SU-DHL-6 (cell line): ENCODE measurements around the gene ACBD6.
A peak's percentile ranks its signal among the peaks of the same experiment; 100 is the strongest.

ENCODE experiments used
- H2AFZ ChIP-seq: fragments of 200-600 bp; sonication (generic); 2 replicates; pipeline ENCODE4 v1.6.1; 2014; ENCODE audit warnings: low read depth, mild to moderate bottlenecking, moderate library complexity, mixed read lengths, antibody characterized with exemption, low read length; ENCODE audit not compliant: severe bottlenecking
- H3F3A ChIP-seq: fragments of 200-600 bp; shearing (Covaris generic); 2 replicates; pipeline ENCODE4 v1.6.0; 2016; ENCODE audit warnings: antibody characterized with exemption, mild to moderate bottlenecking; ENCODE audit not compliant: insufficient read depth
- H3K27ac ChIP-seq: fragments of 200-600 bp; sonication (generic); 2 replicates; pipeline ENCODE4 v1.5.1; 2016; ENCODE audit warnings: low read depth, mild to moderate bottlenecking, low read length, moderate library complexity, mixed read lengths
- H3K27me3 ChIP-seq: fragments of 200-600 bp; sonication (generic), shearing (Covaris generic); 2 replicates; pipeline ENCODE4 v1.6.0; 2014; ENCODE audit warnings: mild to moderate bottlenecking, low read length
- H3K36me3 ChIP-seq: fragments of 200-600 bp; sonication (generic); 2 replicates; pipeline ENCODE4 v1.6.1; 2014; ENCODE audit warnings: mild to moderate bottlenecking, low read length, mixed read lengths
- H3K4me2 ChIP-seq: fragments of 300-600, 200-600 bp; shearing (Covaris generic), sonication (generic); 2 replicates; pipeline ENCODE4 v1.6.0; 2014; ENCODE audit warnings: low read length, low read depth, mild to moderate bottlenecking; ENCODE audit not compliant: poor library complexity, severe bottlenecking
- H3K4me3 ChIP-seq: fragments of 200-600 bp; sonication (generic); 2 replicates; pipeline ENCODE4 v1.5.1; 2014; ENCODE audit warnings: antibody characterized with exemption, low read length, mild to moderate bottlenecking, mixed read lengths; ENCODE audit not compliant: insufficient read depth, poor library complexity, severe bottlenecking
- H3K79me2 ChIP-seq: fragments of 200-600 bp; sonication (generic); 2 replicates; pipeline ENCODE4 v1.6.1; 2014; ENCODE audit warnings: mild to moderate bottlenecking, low read length, moderate library complexity; ENCODE audit not compliant: insufficient read depth
- H3K9ac ChIP-seq: fragments of 200-600 bp; sonication (generic); 2 replicates; pipeline ENCODE4 v1.7.0; 2014; ENCODE audit warnings: mild to moderate bottlenecking, low read length
- H3K9me2 ChIP-seq: fragments of 200-600 bp; sonication (generic); replicated peaks from 2 replicates; pipeline ENCODE4 v1.6.1; 2014; ENCODE audit warnings: low read length; ENCODE audit not compliant: insufficient read depth
- H3K9me3 ChIP-seq: fragments of 200-600 bp; sonication (generic); 2 replicates; pipeline ENCODE4 v1.6.1; 2014; ENCODE audit warnings: low read length, mixed read lengths; ENCODE audit not compliant: insufficient read depth
- H4K20me1 ChIP-seq: fragments of 200-600 bp; sonication (generic); 2 replicates; pipeline ENCODE4 v1.6.1; 2014; ENCODE audit warnings: low read depth, mild to moderate bottlenecking, antibody characterized with exemption, low read length, moderate library complexity, mixed read lengths
- EZH2phosphoT487 ChIP-seq: fragments of 200-600 bp; sonication (generic), shearing (Covaris generic); conservative IDR thresholded peaks from 2 replicates; pipeline ENCODE4 v1.6.1; 2018; ENCODE audit warnings: mild to moderate bottlenecking, antibody characterized with exemption, low read length, moderate library complexity, mixed read lengths
- TF ChIP-seq, protein P1 (sequence below): fragments of 200-600 bp; sonication (generic); IDR thresholded peaks from one replicate; pipeline ENCODE4 v1.5.1; 2017; ENCODE audit warnings: antibody characterized with exemption, mild to moderate bottlenecking, low read length, moderate library complexity; ENCODE audit not compliant: insufficient read depth, poor library complexity, severe bottlenecking

ACBD6 gene

DNA sequence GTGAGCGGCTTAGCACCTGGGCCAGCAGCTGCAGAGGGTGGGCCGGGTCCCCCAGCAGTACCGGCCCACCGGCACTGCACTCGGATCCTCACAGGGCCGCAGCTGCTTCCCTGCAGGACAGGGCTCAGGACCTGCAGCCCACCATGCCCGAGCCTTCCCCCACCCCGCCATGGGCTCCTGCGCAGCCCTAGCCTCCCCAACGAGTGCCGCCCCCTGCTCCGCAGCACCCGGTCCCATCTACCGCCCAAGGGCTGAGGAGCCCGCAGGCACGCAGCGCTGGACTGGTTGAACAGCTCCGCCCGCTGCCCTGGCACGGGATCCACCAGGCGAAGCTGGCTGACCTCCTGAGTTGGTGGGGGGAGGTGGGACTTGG is 6.3 kb upstream of the ACBD6 start:
- no peak overlapping the region for H3K9ac ChIP-seq
- no peaks in the 10 kb centered on the region for H3K79me2 ChIP-seq
- TF ChIP-seq, protein P1, sequence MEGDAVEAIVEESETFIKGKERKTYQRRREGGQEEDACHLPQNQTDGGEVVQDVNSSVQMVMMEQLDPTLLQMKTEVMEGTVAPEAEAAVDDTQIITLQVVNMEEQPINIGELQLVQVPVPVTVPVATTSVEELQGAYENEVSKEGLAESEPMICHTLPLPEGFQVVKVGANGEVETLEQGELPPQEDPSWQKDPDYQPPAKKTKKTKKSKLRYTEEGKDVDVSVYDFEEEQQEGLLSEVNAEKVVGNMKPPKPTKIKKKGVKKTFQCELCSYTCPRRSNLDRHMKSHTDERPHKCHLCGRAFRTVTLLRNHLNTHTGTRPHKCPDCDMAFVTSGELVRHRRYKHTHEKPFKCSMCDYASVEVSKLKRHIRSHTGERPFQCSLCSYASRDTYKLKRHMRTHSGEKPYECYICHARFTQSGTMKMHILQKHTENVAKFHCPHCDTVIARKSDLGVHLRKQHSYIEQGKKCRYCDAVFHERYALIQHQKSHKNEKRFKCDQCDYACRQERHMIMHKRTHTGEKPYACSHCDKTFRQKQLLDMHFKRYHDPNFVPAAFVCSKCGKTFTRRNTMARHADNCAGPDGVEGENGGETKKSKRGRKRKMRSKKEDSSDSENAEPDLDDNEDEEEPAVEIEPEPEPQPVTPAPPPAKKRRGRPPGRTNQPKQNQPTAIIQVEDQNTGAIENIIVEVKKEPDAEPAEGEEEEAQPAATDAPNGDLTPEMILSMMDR: no peak
- no peak for TF ChIP-seq EZH2phosphoT487
- no peaks in the 10 kb centered on the region for H3K9me2 ChIP-seq
- peaks cover 4% of the 10 kb centered on the region; the same call in 1 of the 2 replicates for H3F3A ChIP-seq
- no peak overlapping the region for H3K27ac ChIP-seq
- no peaks in the 10 kb centered on the region for H3K27me3 ChIP-seq
- H3K4me2 ChIP-seq: no peak overlapping the region
- no peaks in the 10 kb centered on the region for H3K36me3 ChIP-seq
- H2AFZ ChIP-seq: no peak overlapping the region
- no peaks in the 10 kb centered on the region for H4K20me1 ChIP-seq
- no peaks in the 10 kb centered on the region for H3K9me3 ChIP-seq
- no peak overlapping the region for H3K4me3 ChIP-seq

DNA sequence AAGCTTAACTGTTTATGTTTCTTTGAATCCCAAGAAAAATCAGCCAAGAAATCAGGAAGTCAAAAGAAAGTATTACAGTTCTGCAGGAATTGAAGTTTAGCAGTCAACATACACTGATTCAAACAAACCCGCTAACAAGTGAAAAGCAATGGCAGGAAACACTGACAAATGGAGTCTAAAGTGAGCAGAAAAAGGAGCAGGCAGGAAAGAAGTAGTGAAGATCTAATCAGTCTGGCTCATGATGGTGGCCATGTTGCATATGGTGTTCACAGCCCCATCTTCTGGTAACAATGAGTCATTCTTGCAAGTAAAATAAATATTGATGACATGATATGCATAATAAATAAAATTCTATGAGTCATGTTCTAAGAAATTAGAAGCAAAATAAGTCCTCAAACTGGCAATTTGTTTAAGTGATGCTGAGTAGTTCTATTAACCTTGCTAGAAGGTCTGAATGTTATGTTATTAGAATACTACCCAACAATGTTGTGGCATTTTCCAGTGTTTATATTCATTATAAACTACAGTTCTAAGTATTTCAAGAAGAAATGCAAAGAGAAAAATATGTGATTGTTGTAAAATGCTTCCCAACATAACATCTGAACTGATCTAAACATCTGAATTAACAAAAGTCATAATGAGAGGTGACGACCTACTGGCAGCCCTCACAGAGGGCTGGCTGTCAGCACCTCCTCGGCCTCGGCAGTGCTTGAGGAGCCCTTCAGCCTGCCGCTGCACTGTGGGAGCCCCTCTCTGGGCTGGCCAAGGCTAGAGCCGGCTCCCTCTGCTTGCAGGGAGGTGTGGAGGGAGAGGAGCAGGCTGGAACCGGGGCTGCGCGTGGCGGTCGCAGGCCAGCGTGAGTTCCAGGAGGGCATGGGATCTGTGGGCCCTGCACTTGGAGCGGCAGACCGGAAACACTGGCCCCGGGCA is 5.7 kb upstream of the ACBD6 start:
- Histone ChIP-seq H3K36me3 (no peaks in the 10 kb centered on the region), H3K79me2 (no peaks in the 10 kb centered on the region), H3K27ac (no peak overlapping the region), H3F3A (peaks cover 4% of the 10 kb centered on the region; the same call in 1 of the 2 replicates), H2AFZ (peak overlapping the region; percentile 43), H3K4me2 (no peak overlapping the region), H3K9me3 (no peaks in the 10 kb centered on the region), H4K20me1 (no peaks in the 10 kb centered on the region), H3K27me3 (no peaks in the 10 kb centered on the region), H3K9me2 (no peaks in the 10 kb centered on the region), H3K4me3 (no peak overlapping the region), H3K9ac (no peak overlapping the region)
- TF ChIP-seq, protein P1: no peak
- no peak for TF ChIP-seq EZH2phosphoT487

DNA sequence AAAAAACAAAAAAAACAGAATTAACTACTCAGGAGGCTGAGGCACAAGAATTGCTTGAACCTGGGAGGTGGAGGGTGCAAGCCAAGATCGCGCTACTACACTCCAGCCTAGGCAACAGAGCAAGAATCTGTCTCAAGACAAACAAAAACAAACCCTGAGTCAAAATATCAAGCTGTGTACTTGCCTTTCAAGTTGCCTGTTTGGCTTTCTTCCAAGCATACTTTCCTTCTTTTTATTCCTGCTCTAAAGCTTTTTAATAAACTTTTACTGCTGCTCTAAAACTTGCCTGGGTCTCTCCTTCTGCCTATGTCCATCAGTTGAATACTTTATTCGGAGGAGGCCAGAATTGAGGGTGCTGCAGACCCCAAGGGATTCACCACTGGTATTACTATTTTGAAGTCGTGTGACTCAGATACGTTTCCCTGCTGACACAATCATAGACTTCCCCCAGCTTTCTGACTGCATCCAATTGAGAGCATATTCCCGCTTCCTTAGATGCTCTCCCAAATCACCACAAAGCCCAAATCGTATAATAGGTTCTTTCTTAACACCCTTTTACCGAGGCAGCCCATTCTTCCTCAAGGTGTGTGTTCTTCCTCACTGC is 3.5 kb upstream of the ACBD6 start:
- Histone ChIP-seq H4K20me1 (no peaks in the 10 kb centered on the region; the same call in 1 of the 2 replicates), H3K27me3 (no peaks in the 10 kb centered on the region), H3K79me2 (peaks cover 14% of the 10 kb centered on the region), H3K27ac (no peak overlapping the region), H3K4me3 (no peak overlapping the region), H3K9me3 (no peaks in the 10 kb centered on the region), H3F3A (peaks cover 4% of the 10 kb centered on the region; the same call in 1 of the 2 replicates), H3K9ac (no peak overlapping the region), H3K9me2 (no peaks in the 10 kb centered on the region), H3K4me2 (no peak overlapping the region), H3K36me3 (no peaks in the 10 kb centered on the region), H2AFZ (no peak overlapping the region)
- no peak for TF ChIP-seq EZH2phosphoT487
- TF ChIP-seq, protein P1: no peak
